Karpas-422 (cell line): ENCODE data around the gene CFAP92. TPM values are rescaled to one million over a fixed set of nuclear protein-coding genes. Genes with fewer than 3 reads are reported as not detected.
A peak's percentile ranks its signal among the peaks of the same experiment; 100 is the strongest.
"Not testable (repeated sequence)": the region's sequence is repeated elsewhere in the genome, so short reads cannot be mapped to it uniquely, and the experiment has no call there.

Experiments used
- DNase-seq: peaks from one replicate; pipeline ENCODE4 v3.0.0-alpha.2; 2015
- H2AFZ ChIP-seq: fragments of 200-600 bp; sonication (generic); 2 replicates; pipeline ENCODE4 v1.6.1; 2014; ENCODE audit warnings: antibody characterized with exemption, low read length, mixed read lengths
- H3K27ac ChIP-seq: fragments of 200-600 bp; sonication (generic); 2 replicates; pipeline ENCODE4 v1.5.1; 2014; ENCODE audit warnings: mild to moderate bottlenecking, low read length, moderate library complexity
- H3K27me3 ChIP-seq: fragments of 200-600 bp; sonication (generic); 2 replicates; pipeline ENCODE4 v1.6.1; 2014; ENCODE audit warnings: low read length, mixed read lengths
- H3K36me3 ChIP-seq: fragments of 200-600 bp; sonication (generic); 2 replicates; pipeline ENCODE4 v1.6.1; 2014; ENCODE audit warnings: low read length, mixed read lengths; ENCODE audit not compliant: insufficient read depth
- H3K4me1 ChIP-seq: fragments of 200-600 bp; sonication (generic); 2 replicates; pipeline ENCODE4 v1.6.1; 2014; ENCODE audit warnings: mild to moderate bottlenecking, low read length, mixed read lengths
- H3K4me2 ChIP-seq: fragments of 200-600 bp; sonication (generic); 2 replicates; pipeline ENCODE4 v1.6.1; 2014; ENCODE audit warnings: low read length, low read depth, mild to moderate bottlenecking; ENCODE audit not compliant: poor library complexity, severe bottlenecking
- H3K4me3 ChIP-seq: fragments of 200-600 bp; sonication (generic); 2 replicates; pipeline ENCODE4 v1.5.1; 2014; ENCODE audit warnings: mild to moderate bottlenecking, antibody characterized with exemption, low read length, mixed read lengths
- H3K79me2 ChIP-seq: fragments of 200-600 bp; sonication (generic); 2 replicates; pipeline ENCODE4 v1.6.1; 2014; ENCODE audit warnings: mild to moderate bottlenecking, low read length, mixed read lengths
- H3K9ac ChIP-seq: fragments of 200-600 bp; sonication (generic); 2 replicates; pipeline ENCODE4 v1.6.0; 2014; ENCODE audit warnings: low read length
- H3K9me2 ChIP-seq: fragments of 200-600 bp; sonication (generic), shearing (Covaris generic); replicated peaks from 2 replicates; pipeline ENCODE4 v1.6.0; 2014; ENCODE audit warnings: mild to moderate bottlenecking, low read length, moderate library complexity; ENCODE audit not compliant: insufficient read depth
- H3K9me3 ChIP-seq: fragments of 300-700, 200-600 bp; sonication (generic); 2 replicates; pipeline ENCODE4 v1.6.1; 2014; ENCODE audit warnings: low read length, mixed read lengths
- H4K20me1 ChIP-seq: fragments of 200-600 bp; sonication (generic); 2 replicates; pipeline ENCODE4 v1.6.1; 2014; ENCODE audit warnings: mild to moderate bottlenecking, antibody characterized with exemption, low read length, low read depth; ENCODE audit not compliant: insufficient read depth
- small RNA-seq: library from RNA; depleted of rRNA; stranded (forward); fragments of <200 nt; gene quantifications from one replicate; pipeline ENCODE3, GENCODE V24; 2014
- total RNA-seq: library from RNA; depleted of rRNA; stranded (reverse); fragments of >200 nt; shearing (Covaris generic); gene quantifications from 2 replicates; pipeline ENCODE4 v1.2.3, GENCODE V29; 2014; ENCODE audit warnings: low replicate concordance; rRNA removed

The CFAP92 gene
- total RNA-seq, 1 experiment from 2014 or later: not detected

DNA sequence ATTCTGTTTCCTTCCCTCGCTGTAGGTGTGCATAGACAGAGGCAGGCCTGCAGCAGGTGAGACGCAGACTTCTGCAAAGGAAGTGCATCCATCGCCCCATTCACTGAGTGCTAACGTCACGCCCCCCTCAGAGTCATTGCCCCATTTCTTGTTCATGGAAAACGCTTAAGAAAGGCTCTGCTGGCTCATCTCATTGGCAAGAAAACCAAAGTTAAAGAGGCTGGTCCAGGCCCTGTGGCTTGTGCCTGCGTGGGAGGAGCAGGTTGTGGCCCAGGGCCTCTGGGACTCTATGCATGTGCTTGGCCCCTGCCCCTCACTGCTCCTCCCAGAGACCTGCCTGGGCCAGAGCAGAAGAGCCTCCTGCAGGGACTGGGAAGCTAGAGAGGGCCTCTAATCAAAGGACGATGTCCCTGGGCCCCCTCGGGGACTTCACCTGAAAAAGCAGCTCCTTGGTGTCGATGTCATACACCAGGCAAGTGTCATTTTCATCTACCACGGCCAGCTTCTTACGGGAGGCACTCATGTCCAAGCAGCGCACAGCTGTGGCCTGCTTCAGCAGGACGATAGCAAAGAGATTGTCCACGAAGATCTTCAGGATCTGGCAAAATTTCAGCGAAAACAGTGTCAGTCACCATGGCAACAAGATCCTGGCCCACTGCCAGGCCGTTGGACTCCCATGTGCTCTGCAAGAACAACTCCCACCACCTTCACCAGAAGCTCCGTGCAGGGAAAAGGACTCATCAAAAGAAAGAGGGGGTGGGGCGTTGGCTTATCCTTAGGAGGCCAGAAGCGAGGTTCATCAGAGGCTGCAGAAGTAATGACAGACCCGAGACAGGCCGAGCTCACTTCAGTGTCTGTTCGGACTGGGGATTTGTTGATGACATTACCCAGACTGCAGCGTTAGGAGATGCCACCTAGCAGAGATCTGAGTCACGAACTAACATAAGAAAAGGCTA is 128.7 kb downstream of the CFAP92 start:
- H3K27me3 ChIP-seq, H3K4me3 ChIP-seq, H3K9me2 ChIP-seq, H3K36me3 ChIP-seq, H3K4me1 ChIP-seq, H3K9me3 ChIP-seq, H3K79me2 ChIP-seq, H2AFZ ChIP-seq, H3K9ac ChIP-seq, DNase-seq, H3K4me2 ChIP-seq, H4K20me1 ChIP-seq, H3K27ac ChIP-seq: not testable (repeated sequence)

DNA sequence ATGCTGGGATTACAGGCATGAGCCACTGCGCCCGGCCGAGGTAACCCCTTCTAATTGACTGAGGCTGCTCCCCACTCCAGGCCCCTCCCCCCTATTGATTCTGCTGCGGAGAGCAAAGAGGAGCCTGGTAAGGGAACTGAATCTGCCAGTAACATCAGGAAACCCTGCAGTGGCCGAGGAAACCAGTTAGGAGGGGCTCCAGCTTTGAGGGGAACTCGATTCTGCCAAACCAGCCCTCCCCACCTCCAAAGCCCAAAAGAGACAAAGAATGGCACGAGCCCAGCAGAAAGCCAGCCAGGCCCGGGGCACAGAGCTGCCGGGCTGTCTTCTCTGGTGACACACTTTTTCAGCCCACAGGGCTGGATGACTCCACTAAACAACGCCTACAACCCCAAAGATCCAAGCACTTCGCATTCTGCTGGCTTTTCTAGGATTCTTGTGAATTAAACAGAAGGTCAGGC is 129.5 kb downstream of the CFAP92 start:
- H3K9me2 ChIP-seq: no peaks in the 10 kb centered on the region
- DNase-seq: no peak
- H4K20me1 ChIP-seq: no peaks in the 10 kb centered on the region
- no peak overlapping the region for H2AFZ ChIP-seq
- no peaks in the 10 kb centered on the region for H3K27me3 ChIP-seq
- no peak overlapping the region for H3K9ac ChIP-seq
- H3K79me2 ChIP-seq: no peaks in the 10 kb centered on the region
- no peaks in the 10 kb centered on the region for H3K36me3 ChIP-seq
- H3K27ac ChIP-seq: no peak overlapping the region
- no peak overlapping the region for H3K4me3 ChIP-seq
- H3K9me3 ChIP-seq: peaks cover 12% of the 10 kb centered on the region
- no peak overlapping the region for H3K4me2 ChIP-seq
- H3K4me1 ChIP-seq: no peaks in the 10 kb centered on the region

- H3K4me3 ChIP-seq: no peak overlapping the region
- no peaks in the 10 kb centered on the region for H3K9me2 ChIP-seq
- H3K4me1 ChIP-seq: no peaks in the 10 kb centered on the region
- H4K20me1 ChIP-seq: no peaks in the 10 kb centered on the region
- no peaks in the 10 kb centered on the region for H3K27me3 ChIP-seq
- H3K4me2 ChIP-seq: no peak overlapping the region
- H3K79me2 ChIP-seq: no peaks in the 10 kb centered on the region
- no peak overlapping the region for H3K27ac ChIP-seq
- DNase-seq: peak; percentile 53
- no peaks in the 10 kb centered on the region for H3K36me3 ChIP-seq
- H2AFZ ChIP-seq: no peak overlapping the region
- peaks cover 17% of the 10 kb centered on the region for H3K9me3 ChIP-seq
- no peak overlapping the region for H3K9ac ChIP-seq
Observed at GRCh38 chr3:128863560-128863959, 130.3 kb downstream of the CFAP92 start.

DNA sequence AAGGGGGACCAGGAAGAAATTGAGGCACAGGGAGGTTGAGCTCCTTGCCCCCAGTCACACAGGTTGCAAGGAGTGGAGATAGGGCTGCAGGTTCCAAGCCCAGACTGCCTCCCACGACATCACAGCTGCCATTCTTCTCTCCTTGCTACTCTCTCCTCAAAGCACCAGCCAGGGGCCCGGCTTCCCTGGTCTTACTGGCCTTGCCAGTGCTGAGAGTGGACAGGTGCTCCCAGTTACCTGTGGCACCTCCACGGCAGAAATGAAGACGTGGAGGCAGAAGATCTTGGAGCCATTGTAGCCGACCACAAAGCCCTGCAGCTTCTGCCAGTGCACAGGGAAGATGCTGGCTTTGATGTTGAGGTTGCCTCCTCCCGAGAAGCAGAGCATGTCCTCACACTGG is 132.4 kb downstream of the CFAP92 start:
- no peaks in the 10 kb centered on the region for H4K20me1 ChIP-seq
- H3K4me1 ChIP-seq: no peaks in the 10 kb centered on the region
- no peaks in the 10 kb centered on the region for H3K27me3 ChIP-seq
- H2AFZ ChIP-seq: no peak overlapping the region
- no peaks in the 10 kb centered on the region for H3K79me2 ChIP-seq
- DNase-seq: no peak
- no peaks in the 10 kb centered on the region for H3K9me2 ChIP-seq
- H3K36me3 ChIP-seq: no peaks in the 10 kb centered on the region
- no peak overlapping the region for H3K27ac ChIP-seq
- H3K9me3 ChIP-seq: peaks cover 21% of the 10 kb centered on the region
- H3K9ac ChIP-seq: no peak overlapping the region
- no peak overlapping the region for H3K4me3 ChIP-seq
- no peak overlapping the region for H3K4me2 ChIP-seq

Small RNAs within 50 kb of the gene (small RNA-seq; reads per million reads assigned to genes)
- not detected for gene AC112484.4

Other genes with a start within 250 kb of the CFAP92 start
- 27.5 and 33.8 TPM in 2 replicates for gene ACAD9, start 114.5 kb downstream of the CFAP92 start, total RNA-seq
- gene EFCC1, start 7.2 kb upstream of the CFAP92 start, total RNA-seq: not detected in 2 replicates
- not detected in 2 replicates for gene GP9, start 66.7 kb upstream of the CFAP92 start, total RNA-seq
- 0.72 TPM in 1 of 2 replicates, not detected in the other for gene RAB43, start 127.7 kb upstream of the CFAP92 start, total RNA-seq
- gene ISY1, start 167.0 kb upstream of the CFAP92 start, total RNA-seq: 23.1 and 29.9 TPM in 2 replicates
- 276 and 277 TPM in 2 replicates for gene CNBP, start 189.8 kb upstream of the CFAP92 start, total RNA-seq